Measurements from ENCODE around the gene GRIK5.

Gene GRIK5

GRCh38 chr19:42054205-42054604 is 15.8 kb downstream of the GRIK5 start:
- ChIA-PET POLR2A (no interaction called here), CTCF (interaction anchor here (1.5 kb wide), 1 partner anchor 19 kb away, joined by 4 read pairs; no protein-coding TSS in a partner anchor)
- H3K4me3 ChIP-seq (ENCODE audit: low read depth, low read length): no peak overlapping the region
- no peak for TF ChIP-seq CTCF (IDR thresholded peaks at IDR 0.05; ENCODE audit: insufficient read depth, low read length, missing control alignments)
- DNase-seq (ENCODE audit: low read depth, low spot score): no peak

GRCh38 chr19:42053037-42053935 is 16.7 kb downstream of the GRIK5 start:
- no peak for TF ChIP-seq CTCF (IDR thresholded peaks at IDR 0.05; ENCODE audit: insufficient read depth, low read length, missing control alignments)
- no peak for DNase-seq (ENCODE audit: low read depth, low spot score)
- H3K4me3 ChIP-seq (ENCODE audit: low read depth, low read length): no peak overlapping the region
- ChIA-PET CTCF (interaction anchor here (2.0 kb wide), 2 partner anchors 10 to 18 kb away, joined by 6 to 10 read pairs; no protein-coding TSS in a partner anchor), POLR2A (interaction anchor here (0.8 kb wide), 1 partner anchor 23 kb away, joined by 4 read pairs; the partner anchor contains the start of gene ZNF574)

GRCh38 chr19:42052241-42052863 is 17.7 kb downstream of the GRIK5 start:
- no peak for DNase-seq (ENCODE audit: low read depth, low spot score)
- no peak overlapping the region for H3K4me3 ChIP-seq (ENCODE audit: low read depth, low read length)
- ChIA-PET POLR2A (no interaction called here), CTCF (interaction anchor here (2.0 kb wide), 2 partner anchors 9 to 17 kb away, joined by 6 to 10 read pairs; no protein-coding TSS in a partner anchor)
- no peak for TF ChIP-seq CTCF (IDR thresholded peaks at IDR 0.05; ENCODE audit: insufficient read depth, low read length, missing control alignments)

GRCh38 chr19:42051166-42052115 is 18.6 kb downstream of the GRIK5 start:
- POLR2A ChIA-PET: no interaction called here
- DNase-seq (ENCODE audit: low read depth, low spot score): no peak
- no peak for TF ChIP-seq CTCF (IDR thresholded peaks at IDR 0.05; ENCODE audit: insufficient read depth, low read length, missing control alignments)
- H3K4me3 ChIP-seq (ENCODE audit: low read depth, low read length): no peak overlapping the region
- CTCF ChIA-PET: interaction anchor here (0.9 to 2.0 kb wide), 5 partner anchors 8 to 23 kb away, joined by 3 to 10 read pairs (median 6); no protein-coding TSS in a partner anchor

GRCh38 chr19:42048992-42049391 is 21.0 kb downstream of the GRIK5 start:
- CTCF ChIA-PET: interaction anchor here (1.3 kb wide), 1 partner anchor 14 kb away, joined by 9 read pairs; no protein-coding TSS in a partner anchor
- no peak overlapping the region for H3K4me3 ChIP-seq (ENCODE audit: low read depth, low read length)
- POLR2A ChIA-PET: interaction anchor here (0.8 kb wide), 1 partner anchor 12 kb away, joined by 3 read pairs; no protein-coding TSS in a partner anchor
- DNase-seq (ENCODE audit: low read depth, low spot score): no peak
- no peak for TF ChIP-seq CTCF (IDR thresholded peaks at IDR 0.05; ENCODE audit: insufficient read depth, low read length, missing control alignments)
